ENCODE data around the gene C1orf94. TPM values are rescaled to one million over a fixed set of nuclear protein-coding genes. Genes with fewer than 3 reads are reported as not detected.
A peak's percentile ranks its signal among the peaks of the same experiment; 100 is the strongest.

Gene C1orf94
- total and polyA plus RNA-seq, 2 of the 8 experiments (the other 6 are each of a cell fraction or from before 2014, with no cell fraction given): 5.8 to 12.5 TPM

- TF ChIP-seq RNF2 (IDR thresholded peaks at IDR 0.05; ENCODE audit: borderline replicate concordance, low read depth, low read length, missing control alignments, poor library complexity, severe bottlenecking) (no peak), HDAC2 (IDR thresholded peaks at IDR 0.05; ENCODE audit: borderline replicate concordance in 1 of 2, low read depth in 2 of 2, low read length in 2 of 2) (peak in 1 of 2 experiments; percentile 13; a peak in 1 of 4 replicates), CHD2 (IDR thresholded peaks at IDR 0.05; ENCODE audit: low read length) (peak; percentile 49; the same call in 1 of the 2 replicates), FOSL1 (IDR thresholded peaks at IDR 0.05; ENCODE audit: insufficient read depth, low read depth, low read length) (no peak), CBX8 (IDR thresholded peaks at IDR 0.05; ENCODE audit: borderline replicate concordance, low read depth, low read length) (no peak), TAF7 (optimal IDR thresholded peaks at IDR 0.05; ENCODE audit: borderline replicate concordance, low read depth, low read length) (no peak), SAP30 (IDR thresholded peaks at IDR 0.05; ENCODE audit: insufficient read depth, insufficient replicate concordance, low read length) (no peak), TBP (IDR thresholded peaks at IDR 0.05; ENCODE audit: low read depth, low read length) (no peak), SIN3A (conservative IDR thresholded peaks at IDR 0.05 in 1 of 2, IDR thresholded peaks at IDR 0.05 in 1 of 2; ENCODE audit: low read depth in 1 of 2, low read length in 2 of 2) (no peak; a peak in 1 of 4 replicates), TAF1 (IDR thresholded peaks at IDR 0.05; ENCODE audit: low read depth, low read length) (0 out of 2 replicates have a peak, but pooled peaks have one; percentile 11), GABPA (IDR thresholded peaks at IDR 0.05; ENCODE audit: borderline replicate concordance, insufficient read depth, low read length) (no peak)
These were observed 10.5 kb upstream of the C1orf94 start (continued) for GRCh38 chr1:34166191-34166624.

All from H1 (cell line).